ENCODE measurements around the gene S100PBP. TPM values are rescaled to one million over a fixed set of nuclear protein-coding genes. Genes with fewer than 3 reads are reported as not detected.

Gene S100PBP
- total and polyA plus RNA-seq, 2 of the 13 experiments (the other 11 are each of a cell fraction or from before 2014, with no cell fraction given): 20.4 to 26.1 TPM

DNA sequence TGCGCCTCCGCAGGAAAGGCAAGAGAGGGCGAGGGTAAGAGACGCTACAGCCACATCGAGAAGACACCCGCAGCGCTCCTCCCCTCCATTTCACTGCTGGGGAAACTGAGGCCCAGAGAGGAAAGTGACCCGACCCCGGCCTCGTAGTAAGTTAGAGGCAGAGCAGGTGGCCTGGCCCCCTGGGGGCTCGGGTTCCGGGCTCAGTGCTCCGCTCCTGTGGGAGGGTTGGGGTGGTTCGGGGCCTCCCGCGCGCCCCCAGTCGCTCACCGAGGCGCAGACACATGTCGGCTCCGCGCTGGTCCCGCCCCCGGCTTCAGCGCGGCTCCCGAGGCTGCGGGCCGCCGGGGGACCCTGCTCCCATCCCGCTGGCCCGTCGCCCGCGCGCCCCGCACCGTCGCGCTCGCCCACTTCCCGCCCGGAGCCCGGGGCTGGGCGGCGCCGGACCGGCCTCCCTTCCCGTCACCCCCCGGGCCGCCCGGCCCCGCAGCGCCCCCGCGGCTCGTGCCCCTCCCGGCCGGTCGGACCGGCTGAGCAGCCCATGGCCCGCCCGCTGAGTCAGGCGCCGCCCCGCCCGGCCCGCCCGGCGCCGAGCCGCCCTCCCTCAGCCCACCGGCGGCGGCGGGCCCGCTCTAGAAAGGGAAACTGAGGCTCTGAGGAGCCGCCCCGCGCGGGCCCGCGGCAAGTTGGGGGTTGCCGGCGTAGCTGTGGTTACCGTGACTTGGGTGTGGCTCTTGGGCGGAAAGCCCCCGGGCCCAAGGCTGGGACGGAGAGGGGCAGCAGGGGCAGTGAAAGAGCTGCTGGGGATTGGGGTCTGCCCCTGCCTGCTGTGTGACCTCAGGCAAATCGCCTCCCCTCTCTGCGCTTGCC is 83.7 kb downstream of the S100PBP start, which contains the start of gene TMEM54 (continued):
- TF ChIP-seq EHMT2 (IDR thresholded peaks at IDR 0.05; ENCODE audit: borderline replicate concordance, low read depth, low read length) (no peak), JUNB (CRISPR knock-in tag; IDR thresholded peaks at IDR 0.05; ENCODE audit: borderline replicate concordance) (no peak), MAZ (IDR thresholded peaks at IDR 0.05; ENCODE audit: borderline replicate concordance, low read depth, low read length) (no peak), MAZ (CRISPR knock-in tag; IDR thresholded peaks at IDR 0.05; ENCODE audit: low read depth) (0 out of 2 replicates have a peak, but pooled peaks have one; percentile 34), SALL1 (CRISPR knock-in tag; IDR thresholded peaks at IDR 0.05) (no peak), CEBPG (CRISPR knock-in tag; IDR thresholded peaks at IDR 0.05) (no peak)
- TF ChIP-seq, protein P1, sequence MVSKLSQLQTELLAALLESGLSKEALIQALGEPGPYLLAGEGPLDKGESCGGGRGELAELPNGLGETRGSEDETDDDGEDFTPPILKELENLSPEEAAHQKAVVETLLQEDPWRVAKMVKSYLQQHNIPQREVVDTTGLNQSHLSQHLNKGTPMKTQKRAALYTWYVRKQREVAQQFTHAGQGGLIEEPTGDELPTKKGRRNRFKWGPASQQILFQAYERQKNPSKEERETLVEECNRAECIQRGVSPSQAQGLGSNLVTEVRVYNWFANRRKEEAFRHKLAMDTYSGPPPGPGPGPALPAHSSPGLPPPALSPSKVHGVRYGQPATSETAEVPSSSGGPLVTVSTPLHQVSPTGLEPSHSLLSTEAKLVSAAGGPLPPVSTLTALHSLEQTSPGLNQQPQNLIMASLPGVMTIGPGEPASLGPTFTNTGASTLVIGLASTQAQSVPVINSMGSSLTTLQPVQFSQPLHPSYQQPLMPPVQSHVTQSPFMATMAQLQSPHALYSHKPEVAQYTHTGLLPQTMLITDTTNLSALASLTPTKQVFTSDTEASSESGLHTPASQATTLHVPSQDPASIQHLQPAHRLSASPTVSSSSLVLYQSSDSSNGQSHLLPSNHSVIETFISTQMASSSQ (IDR thresholded peaks at IDR 0.05; ENCODE audit: low read depth): no peak
- TF ChIP-seq, protein P1 (CRISPR knock-in tag; IDR thresholded peaks at IDR 0.05; ENCODE audit: borderline replicate concordance): no peak
- TF ChIP-seq, protein P2, sequence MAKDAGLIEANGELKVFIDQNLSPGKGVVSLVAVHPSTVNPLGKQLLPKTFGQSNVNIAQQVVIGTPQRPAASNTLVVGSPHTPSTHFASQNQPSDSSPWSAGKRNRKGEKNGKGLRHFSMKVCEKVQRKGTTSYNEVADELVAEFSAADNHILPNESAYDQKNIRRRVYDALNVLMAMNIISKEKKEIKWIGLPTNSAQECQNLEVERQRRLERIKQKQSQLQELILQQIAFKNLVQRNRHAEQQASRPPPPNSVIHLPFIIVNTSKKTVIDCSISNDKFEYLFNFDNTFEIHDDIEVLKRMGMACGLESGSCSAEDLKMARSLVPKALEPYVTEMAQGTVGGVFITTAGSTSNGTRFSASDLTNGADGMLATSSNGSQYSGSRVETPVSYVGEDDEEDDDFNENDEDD (CRISPR knock-in tag; IDR thresholded peaks at IDR 0.05; ENCODE audit: borderline replicate concordance): no peak
